ENCODE measurements around the gene SH3RF2.

SH3RF2 gene

GRCh38 chr5:145915970-145916638 is 20.3 kb upstream of the SH3RF2 start:
- Histone ChIP-seq H3K4me2 (ENCODE audit: low read depth, low read length) (no peak overlapping the region), H3K9ac (ENCODE audit: low read length) (no peak overlapping the region), H4K20me1 (ENCODE audit: insufficient read depth, low read length) (no peaks in the 10 kb centered on the region), H3K9me3 (replicated peaks; ENCODE audit: insufficient read depth, low read length) (no peaks in the 10 kb centered on the region), H3K27ac (ENCODE audit: low read length) (no peak overlapping the region), H3K9me2 (replicated peaks; ENCODE audit: insufficient read depth, low read length) (no peaks in the 10 kb centered on the region), H3K79me2 (ENCODE audit: low read length) (no peaks in the 10 kb centered on the region), H3K4me3 (ENCODE audit: low read length) (no peak overlapping the region), H3F3A (ENCODE audit: insufficient read depth, low read length) (no peaks in the 10 kb centered on the region), H3K36me3 (replicated peaks; ENCODE audit: insufficient read depth, low read length) (no peaks in the 10 kb centered on the region), H3K27me3 (replicated peaks; ENCODE audit: insufficient read depth, low read length) (no peaks in the 10 kb centered on the region), H2AFZ (ENCODE audit: low read length) (no peak overlapping the region), H3K4me1 (ENCODE audit: low read length) (no peaks in the 10 kb centered on the region)
- TF ChIP-seq EZH2 (optimal IDR thresholded peaks at IDR 0.05; ENCODE audit: low read depth, low read length) (no peak), EZH2phosphoT487 (IDR thresholded peaks at IDR 0.05; ENCODE audit: low read length) (no peak)
- TF ChIP-seq, protein P1, sequence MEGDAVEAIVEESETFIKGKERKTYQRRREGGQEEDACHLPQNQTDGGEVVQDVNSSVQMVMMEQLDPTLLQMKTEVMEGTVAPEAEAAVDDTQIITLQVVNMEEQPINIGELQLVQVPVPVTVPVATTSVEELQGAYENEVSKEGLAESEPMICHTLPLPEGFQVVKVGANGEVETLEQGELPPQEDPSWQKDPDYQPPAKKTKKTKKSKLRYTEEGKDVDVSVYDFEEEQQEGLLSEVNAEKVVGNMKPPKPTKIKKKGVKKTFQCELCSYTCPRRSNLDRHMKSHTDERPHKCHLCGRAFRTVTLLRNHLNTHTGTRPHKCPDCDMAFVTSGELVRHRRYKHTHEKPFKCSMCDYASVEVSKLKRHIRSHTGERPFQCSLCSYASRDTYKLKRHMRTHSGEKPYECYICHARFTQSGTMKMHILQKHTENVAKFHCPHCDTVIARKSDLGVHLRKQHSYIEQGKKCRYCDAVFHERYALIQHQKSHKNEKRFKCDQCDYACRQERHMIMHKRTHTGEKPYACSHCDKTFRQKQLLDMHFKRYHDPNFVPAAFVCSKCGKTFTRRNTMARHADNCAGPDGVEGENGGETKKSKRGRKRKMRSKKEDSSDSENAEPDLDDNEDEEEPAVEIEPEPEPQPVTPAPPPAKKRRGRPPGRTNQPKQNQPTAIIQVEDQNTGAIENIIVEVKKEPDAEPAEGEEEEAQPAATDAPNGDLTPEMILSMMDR (IDR thresholded peaks at IDR 0.05; ENCODE audit: low read length): no peak
- no peak for DNase-seq

DNA sequence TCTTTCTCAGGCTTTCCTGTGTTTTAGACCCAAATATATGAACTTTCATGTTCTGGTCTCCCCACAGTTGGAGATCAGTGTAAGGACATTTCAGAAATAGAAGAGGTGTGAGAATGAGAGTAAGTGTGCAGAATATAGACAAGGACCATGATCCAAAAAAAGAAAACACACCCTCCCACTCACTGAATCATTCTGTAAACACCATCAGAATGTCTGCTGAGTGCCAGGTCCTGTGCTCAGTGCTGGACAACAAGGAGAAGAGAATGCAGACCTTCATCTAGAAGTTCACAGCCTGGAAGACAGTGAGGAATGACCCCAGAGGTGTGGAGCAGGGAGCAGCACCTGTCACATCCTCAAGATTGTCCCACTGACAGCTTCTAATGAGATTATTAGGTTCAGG is 19.1 kb upstream of the SH3RF2 start:
- H3K79me2 ChIP-seq (ENCODE audit: low read length): no peaks in the 10 kb centered on the region
- H2AFZ ChIP-seq (ENCODE audit: low read length): no peak overlapping the region
- no peaks in the 10 kb centered on the region for H4K20me1 ChIP-seq (ENCODE audit: insufficient read depth, low read length)
- no peak overlapping the region for H3K4me3 ChIP-seq (ENCODE audit: low read length)
- TF ChIP-seq EZH2 (optimal IDR thresholded peaks at IDR 0.05; ENCODE audit: low read depth, low read length) (no peak), EZH2phosphoT487 (IDR thresholded peaks at IDR 0.05; ENCODE audit: low read length) (no peak)
- TF ChIP-seq, protein P1 (IDR thresholded peaks at IDR 0.05; ENCODE audit: low read length): no peak
- no peaks in the 10 kb centered on the region for H3K36me3 ChIP-seq (replicated peaks; ENCODE audit: insufficient read depth, low read length)
- H3K27me3 ChIP-seq (replicated peaks; ENCODE audit: insufficient read depth, low read length): no peaks in the 10 kb centered on the region
- H3K27ac ChIP-seq (ENCODE audit: low read length): no peak overlapping the region
- H3F3A ChIP-seq (ENCODE audit: insufficient read depth, low read length): no peaks in the 10 kb centered on the region
- H3K4me1 ChIP-seq (ENCODE audit: low read length): no peaks in the 10 kb centered on the region
- no peak overlapping the region for H3K9ac ChIP-seq (ENCODE audit: low read length)
- no peak overlapping the region for H3K4me2 ChIP-seq (ENCODE audit: low read depth, low read length)
- H3K9me3 ChIP-seq (replicated peaks; ENCODE audit: insufficient read depth, low read length): no peaks in the 10 kb centered on the region
- no peaks in the 10 kb centered on the region for H3K9me2 ChIP-seq (replicated peaks; ENCODE audit: insufficient read depth, low read length)
- no peak for DNase-seq

- H3K4me3 ChIP-seq (ENCODE audit: low read length): no peak overlapping the region
- H3K36me3 ChIP-seq (replicated peaks; ENCODE audit: insufficient read depth, low read length): no peaks in the 10 kb centered on the region
- TF ChIP-seq EZH2 (optimal IDR thresholded peaks at IDR 0.05; ENCODE audit: low read depth, low read length) (no peak), EZH2phosphoT487 (IDR thresholded peaks at IDR 0.05; ENCODE audit: low read length) (no peak)
- TF ChIP-seq, protein P1 (IDR thresholded peaks at IDR 0.05; ENCODE audit: low read length): no peak
- H3K79me2 ChIP-seq (ENCODE audit: low read length): no peaks in the 10 kb centered on the region
- no peak overlapping the region for H3K9ac ChIP-seq (ENCODE audit: low read length)
- DNase-seq: no peak
- no peak overlapping the region for H3K4me2 ChIP-seq (ENCODE audit: low read depth, low read length)
- no peaks in the 10 kb centered on the region for H3K9me3 ChIP-seq (replicated peaks; ENCODE audit: insufficient read depth, low read length)
- H3F3A ChIP-seq (ENCODE audit: insufficient read depth, low read length): no peaks in the 10 kb centered on the region
- H3K27ac ChIP-seq (ENCODE audit: low read length): no peak overlapping the region
- H3K9me2 ChIP-seq (replicated peaks; ENCODE audit: insufficient read depth, low read length): no peaks in the 10 kb centered on the region
- H4K20me1 ChIP-seq (ENCODE audit: insufficient read depth, low read length): no peaks in the 10 kb centered on the region
- no peaks in the 10 kb centered on the region for H3K27me3 ChIP-seq (replicated peaks; ENCODE audit: insufficient read depth, low read length)
- no peak overlapping the region for H2AFZ ChIP-seq (ENCODE audit: low read length)
- no peaks in the 10 kb centered on the region for H3K4me1 ChIP-seq (ENCODE audit: low read length)
These were observed 18.0 kb upstream of the SH3RF2 start for GRCh38 chr5:145918397-145918796.
